Measurements from ENCODE around the gene ALK.

ALK gene

DNA sequence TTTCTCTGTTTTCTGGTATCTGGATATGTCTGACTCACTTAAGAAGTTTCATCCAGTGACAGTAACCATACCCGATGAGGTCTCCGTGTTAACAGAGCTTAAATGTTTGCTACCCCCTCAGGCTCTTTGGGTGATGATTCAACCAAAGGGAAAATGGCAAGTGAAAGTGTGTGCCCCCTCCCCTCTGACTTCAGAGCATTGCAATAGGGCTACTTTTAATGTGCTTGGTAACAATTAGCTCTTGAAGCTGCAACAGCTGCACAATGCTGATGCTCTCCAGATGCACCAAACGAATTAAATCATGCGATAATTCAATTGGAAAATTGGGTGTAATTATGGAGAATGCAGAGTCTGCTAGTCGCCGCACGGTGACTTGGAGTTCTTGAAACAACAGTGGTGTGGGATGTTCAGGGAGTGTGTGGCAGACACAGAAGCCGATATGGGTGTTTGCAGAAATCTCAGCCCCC is 270.7 kb downstream of the ALK start:
- no peak for DNase-seq (ENCODE audit: low read depth)

DNA sequence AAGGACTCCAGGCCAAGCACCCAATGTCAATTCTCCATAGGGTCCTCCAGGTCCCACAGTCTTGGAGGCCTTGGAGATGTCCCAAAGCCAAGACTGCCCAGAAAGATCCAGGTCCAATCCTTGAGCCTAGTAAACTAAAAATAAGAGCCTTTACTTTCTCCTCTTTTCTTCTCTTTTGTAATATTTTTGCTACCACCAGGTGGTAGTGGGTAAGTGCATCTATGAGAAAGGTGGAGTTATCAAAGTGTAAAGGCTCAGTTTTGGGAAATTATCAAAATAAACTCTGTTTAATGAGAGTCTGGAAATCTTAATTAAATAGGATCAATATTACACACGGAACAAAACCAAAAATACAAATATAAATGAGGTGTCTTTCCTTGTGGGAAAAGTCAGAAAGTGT is 276.4 kb downstream of the ALK start:
- DNase-seq (ENCODE audit: low read depth), result no peak

- DNase-seq (ENCODE audit: low read depth), result no peak
Measured at GRCh38 chr2:29643196-29643595, 278.2 kb downstream of the ALK start.

DNA sequence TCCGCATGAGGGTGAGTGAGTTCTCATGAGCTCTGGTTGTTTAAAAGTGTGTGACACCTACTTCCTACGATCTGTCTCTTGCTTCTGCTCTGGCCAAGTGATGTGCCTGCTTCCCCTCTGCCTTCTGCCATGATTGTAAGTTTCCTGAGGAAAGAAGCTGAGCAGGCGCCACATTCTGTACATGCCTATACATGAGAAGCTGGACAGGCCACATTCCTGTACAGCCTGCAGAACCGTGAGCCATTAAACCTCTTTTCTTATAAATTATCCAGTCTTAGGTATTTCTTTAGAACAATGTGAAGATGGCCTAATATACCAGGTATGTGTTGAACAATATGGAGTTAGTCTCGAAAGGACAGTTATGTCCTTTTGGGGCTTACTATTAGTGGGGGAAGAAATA is 281.0 kb downstream of the ALK start:
- DNase-seq (ENCODE audit: low read depth), result no peak

GRCh38 chr2:29638641-29639040 is 282.7 kb downstream of the ALK start:
- DNase-seq (ENCODE audit: low read depth), result no peak

- no peak for DNase-seq (ENCODE audit: low read depth)
Measured at GRCh38 chr2:29634916-29635315, 286.5 kb downstream of the ALK start.

GRCh38 chr2:29632018-29632417 is 289.4 kb downstream of the ALK start:
- no peak for DNase-seq (ENCODE audit: low read depth)

- DNase-seq (ENCODE audit: low read depth), result no peak
Measured at GRCh38 chr2:29629495-29629894, 291.9 kb downstream of the ALK start.

- DNase-seq (ENCODE audit: low read depth), result no peak
Measured at GRCh38 chr2:29628862-29629261, 292.5 kb downstream of the ALK start.

- no peak for DNase-seq (ENCODE audit: low read depth)
Measured at GRCh38 chr2:29628108-29628745, 293.2 kb downstream of the ALK start.

- DNase-seq (ENCODE audit: low read depth), result no peak
Measured at GRCh38 chr2:29627279-29627711, 294.1 kb downstream of the ALK start.

- no peak for DNase-seq (ENCODE audit: low read depth)
Measured at GRCh38 chr2:29620890-29621289, 300.5 kb downstream of the ALK start.

DNA sequence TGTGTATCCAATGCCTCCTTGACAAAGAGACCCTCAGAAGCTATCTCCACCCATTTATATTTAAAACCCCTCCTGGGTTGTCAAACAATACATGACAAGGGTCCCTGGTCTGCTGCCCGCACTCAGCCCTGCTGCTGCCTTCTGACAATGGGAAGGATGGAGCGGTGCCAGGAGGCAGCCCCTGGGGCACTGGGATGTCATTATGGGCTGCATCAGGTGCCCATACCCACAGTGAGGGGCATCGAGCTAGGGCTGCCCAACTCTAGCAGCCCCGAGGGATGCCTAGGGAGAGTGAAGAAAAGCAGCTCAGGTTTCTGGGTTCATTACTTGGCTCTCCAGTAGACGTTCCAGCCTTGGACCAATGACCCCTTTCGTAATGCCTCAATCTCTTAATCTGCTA is 301.7 kb downstream of the ALK start:
- DNase-seq (ENCODE audit: low read depth), result no peak

DNA sequence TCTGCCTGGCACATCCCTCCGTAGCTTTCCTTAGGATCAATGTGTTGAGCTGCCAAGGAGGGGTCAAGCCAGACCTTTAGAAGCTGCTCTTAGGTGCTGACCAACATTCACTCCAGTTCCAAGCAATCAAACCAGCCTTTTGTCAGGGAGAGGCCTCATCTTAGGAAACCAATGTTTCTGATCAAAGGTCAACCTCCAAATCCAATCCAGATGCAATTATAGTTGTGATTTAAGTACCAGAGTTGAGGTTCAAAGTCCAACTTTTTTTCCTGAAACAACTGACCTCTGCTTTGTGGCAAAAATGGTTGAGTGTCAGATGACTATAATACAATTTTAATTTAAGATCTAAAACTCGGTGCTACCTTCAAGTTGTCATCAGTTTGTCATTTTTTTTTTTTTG is 303.4 kb downstream of the ALK start:
- DNase-seq (ENCODE audit: low read depth), result no peak

DNA sequence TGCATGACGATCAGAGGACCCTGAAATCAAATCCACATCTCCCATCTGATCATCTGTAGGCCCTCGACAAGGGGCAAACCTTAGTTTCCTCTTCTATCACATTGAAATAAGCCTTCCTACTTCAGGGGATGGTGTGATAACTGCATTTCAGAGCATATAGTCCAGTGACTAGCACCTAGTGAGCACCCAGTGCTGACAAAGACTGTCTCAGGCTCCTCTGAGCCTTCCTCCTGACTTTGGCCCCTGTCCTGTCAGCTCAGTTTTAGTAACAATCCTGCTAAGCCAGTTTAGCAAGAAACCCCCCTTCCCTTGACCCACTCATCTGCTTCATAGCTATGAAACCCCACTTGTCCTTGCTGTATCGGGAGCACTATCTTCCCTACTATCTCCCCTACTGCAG is 304.0 kb downstream of the ALK start:
- DNase-seq (ENCODE audit: low read depth), result no peak

- DNase-seq (ENCODE audit: low read depth), result no peak
Measured at GRCh38 chr2:29616569-29616968, 304.8 kb downstream of the ALK start.

- DNase-seq (ENCODE audit: low read depth), result no peak
Measured at GRCh38 chr2:29615841-29616240, 305.5 kb downstream of the ALK start.

DNA sequence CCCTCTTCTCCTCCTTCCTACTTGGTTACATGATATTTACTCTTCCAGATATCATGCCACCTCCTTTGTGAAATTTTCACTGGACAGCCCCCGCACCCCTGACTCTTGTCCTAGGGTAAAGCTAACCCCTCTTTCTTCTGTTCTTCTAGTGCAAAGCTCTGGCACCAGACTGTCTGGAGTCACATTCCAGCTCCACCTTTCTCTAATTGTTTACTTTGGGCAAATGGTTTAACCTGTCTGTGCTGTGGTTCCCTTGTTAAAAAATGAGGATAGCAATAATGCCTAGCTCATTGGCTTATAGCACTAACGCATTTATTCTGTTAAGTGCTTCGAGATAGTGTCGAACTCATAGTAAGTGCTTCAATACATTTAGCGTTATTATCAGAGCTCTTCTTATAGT is 306.2 kb downstream of the ALK start:
- no peak for DNase-seq (ENCODE audit: low read depth)

GRCh38 chr2:29614295-29614830 is 307.0 kb downstream of the ALK start:
- DNase-seq (ENCODE audit: low read depth), result no peak

DNA sequence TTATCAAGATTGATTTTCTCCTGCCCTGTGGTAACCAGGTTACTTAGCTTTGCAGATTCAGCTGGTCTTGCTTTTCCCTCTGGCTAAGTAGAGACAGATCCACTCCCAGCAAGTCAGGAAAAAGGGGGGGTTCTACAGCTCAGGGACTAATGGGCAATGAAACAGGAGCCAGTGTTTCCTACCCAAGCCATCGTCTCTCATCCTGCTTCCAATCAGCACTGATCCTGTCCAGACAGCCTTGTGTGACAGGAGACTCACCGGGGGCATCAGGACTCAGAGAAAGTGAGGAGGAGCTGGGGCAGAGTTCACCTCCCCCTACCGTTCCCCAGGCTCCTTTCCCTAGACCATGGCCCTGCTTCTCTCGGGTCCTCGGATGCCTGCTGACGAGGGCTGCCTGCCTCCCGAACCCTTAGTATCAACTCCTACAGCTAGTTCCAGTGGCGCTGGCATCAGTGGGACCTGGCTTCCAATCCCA is 307.6 kb downstream of the ALK start:
- no peak for DNase-seq (ENCODE audit: low read depth)

DNA sequence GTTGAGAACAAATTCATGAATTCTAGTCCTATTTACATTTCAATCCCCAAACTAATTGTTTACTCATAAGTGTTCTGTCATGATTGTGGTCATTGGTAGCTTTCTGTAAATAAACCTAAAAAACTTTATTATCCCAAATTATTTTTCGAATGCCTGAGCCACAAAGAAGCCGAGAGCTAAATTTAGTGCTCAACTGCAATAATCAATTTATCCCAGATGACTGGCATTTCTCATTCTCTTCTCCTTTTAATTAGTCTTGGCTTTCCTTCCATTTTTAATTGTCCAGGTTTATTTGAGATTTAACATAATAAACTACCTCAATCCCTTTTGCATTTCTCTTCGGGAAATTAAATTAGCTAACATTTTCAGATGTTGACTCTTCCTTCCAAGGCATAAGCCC is 308.3 kb downstream of the ALK start:
- no peak for DNase-seq (ENCODE audit: low read depth)

DNA sequence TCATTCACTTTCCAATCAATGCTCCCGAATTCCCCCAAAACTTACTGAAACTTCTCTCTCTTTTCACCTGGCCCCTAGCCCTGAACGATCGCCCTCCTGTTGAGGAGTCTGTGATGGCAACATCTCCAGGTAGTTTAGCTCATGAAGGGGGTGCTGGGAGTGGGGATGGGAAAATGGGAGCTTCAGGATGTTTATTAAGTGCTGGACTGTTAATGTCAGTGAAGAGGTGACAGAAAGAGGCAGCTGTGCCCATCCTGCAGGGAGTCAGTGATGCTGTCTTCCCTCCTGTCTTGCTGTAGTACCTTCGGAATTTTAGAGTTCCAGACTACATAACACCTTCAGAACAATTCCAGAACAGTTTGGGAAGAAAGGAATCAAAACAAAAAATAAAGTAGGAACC is 308.8 kb downstream of the ALK start:
- DNase-seq (ENCODE audit: low read depth), result no peak

GRCh38 chr2:29611850-29612249 is 309.5 kb downstream of the ALK start:
- no peak for DNase-seq (ENCODE audit: low read depth)

GRCh38 chr2:29611261-29611660 is 310.1 kb downstream of the ALK start:
- DNase-seq (ENCODE audit: low read depth), result no peak
